Measurements from ENCODE around the gene PTPN18.
"Not testable (repeated sequence)": the region's sequence is repeated elsewhere in the genome, so short reads cannot be mapped to it uniquely, and the experiment has no call there.

PTPN18 gene

GRCh38 chr2:130327703-130328527 is 27.9 kb upstream of the PTPN18 start:
- TF ChIP-seq, protein P1, sequence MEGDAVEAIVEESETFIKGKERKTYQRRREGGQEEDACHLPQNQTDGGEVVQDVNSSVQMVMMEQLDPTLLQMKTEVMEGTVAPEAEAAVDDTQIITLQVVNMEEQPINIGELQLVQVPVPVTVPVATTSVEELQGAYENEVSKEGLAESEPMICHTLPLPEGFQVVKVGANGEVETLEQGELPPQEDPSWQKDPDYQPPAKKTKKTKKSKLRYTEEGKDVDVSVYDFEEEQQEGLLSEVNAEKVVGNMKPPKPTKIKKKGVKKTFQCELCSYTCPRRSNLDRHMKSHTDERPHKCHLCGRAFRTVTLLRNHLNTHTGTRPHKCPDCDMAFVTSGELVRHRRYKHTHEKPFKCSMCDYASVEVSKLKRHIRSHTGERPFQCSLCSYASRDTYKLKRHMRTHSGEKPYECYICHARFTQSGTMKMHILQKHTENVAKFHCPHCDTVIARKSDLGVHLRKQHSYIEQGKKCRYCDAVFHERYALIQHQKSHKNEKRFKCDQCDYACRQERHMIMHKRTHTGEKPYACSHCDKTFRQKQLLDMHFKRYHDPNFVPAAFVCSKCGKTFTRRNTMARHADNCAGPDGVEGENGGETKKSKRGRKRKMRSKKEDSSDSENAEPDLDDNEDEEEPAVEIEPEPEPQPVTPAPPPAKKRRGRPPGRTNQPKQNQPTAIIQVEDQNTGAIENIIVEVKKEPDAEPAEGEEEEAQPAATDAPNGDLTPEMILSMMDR (IDR thresholded peaks at IDR 0.05; ENCODE audit: low read depth, low read length), result no peak
- TF ChIP-seq EZH2phosphoT487 (IDR thresholded peaks at IDR 0.05; ENCODE audit: low read depth), result no peak
- Histone ChIP-seq H3K27me3 (ENCODE audit: low read depth, low read length) (peaks cover 26% of the 10 kb centered on the region), H2AFZ (ENCODE audit: low read depth, low read length) (no peak overlapping the region), H3K9ac (ENCODE audit: low read length) (no peak overlapping the region), H3K79me2 (ENCODE audit: low read length) (no peaks in the 10 kb centered on the region), H3K4me2 (ENCODE audit: low read length) (no peak overlapping the region), H3K9me3 (ENCODE audit: insufficient read depth, low read length) (no peaks in the 10 kb centered on the region), H4K20me1 (ENCODE audit: insufficient read depth, low read length) (no peaks in the 10 kb centered on the region), H3K4me1 (ENCODE audit: low read length) (peaks cover 3% of the 10 kb centered on the region), H3K4me3 (ENCODE audit: low read length) (no peak overlapping the region), H3K27ac (ENCODE audit: low read length) (no peak overlapping the region), H3K36me3 (replicated peaks; ENCODE audit: low read depth, low read length) (no peaks in the 10 kb centered on the region)

GRCh38 chr2:130328710-130329109 is 27.1 kb upstream of the PTPN18 start:
- Histone ChIP-seq H2AFZ (ENCODE audit: low read depth, low read length) (no peak overlapping the region), H3K27ac (ENCODE audit: low read length) (no peak overlapping the region), H3K9ac (ENCODE audit: low read length) (no peak overlapping the region)

GRCh38 chr2:130332271-130333073 is 23.4 kb upstream of the PTPN18 start:
- TF ChIP-seq, protein P1 (IDR thresholded peaks at IDR 0.05; ENCODE audit: low read depth, low read length), result peak; percentile 96
- TF ChIP-seq EZH2phosphoT487 (IDR thresholded peaks at IDR 0.05; ENCODE audit: low read depth), result no peak
- H3K27ac ChIP-seq (ENCODE audit: low read length), result no peak overlapping the region
- peaks cover 16% of the 10 kb centered on the region for H3K27me3 ChIP-seq (ENCODE audit: low read depth, low read length)
- H4K20me1 ChIP-seq (ENCODE audit: insufficient read depth, low read length), result no peaks in the 10 kb centered on the region
- H3K36me3 ChIP-seq (replicated peaks; ENCODE audit: low read depth, low read length), result no peaks in the 10 kb centered on the region
- no peaks in the 10 kb centered on the region for H3K79me2 ChIP-seq (ENCODE audit: low read length)
- no peaks in the 10 kb centered on the region for H3K9me3 ChIP-seq (ENCODE audit: insufficient read depth, low read length)
- peak overlapping the region; percentile 97 for H2AFZ ChIP-seq (ENCODE audit: low read depth, low read length)
- H3K4me3 ChIP-seq (ENCODE audit: low read length), result peak overlapping the region; percentile 52
- peaks cover 4% of the 10 kb centered on the region for H3K4me1 ChIP-seq (ENCODE audit: low read length)
- peak overlapping the region; percentile 33; the same call in 1 of the 2 replicates for H3K9ac ChIP-seq (ENCODE audit: low read length)
- peak overlapping the region; percentile 68 for H3K4me2 ChIP-seq (ENCODE audit: low read length)

More at GRCh38 chr2:130328710-130329109, 27.1 kb upstream of the PTPN18 start:
- H3K27me3 ChIP-seq (ENCODE audit: low read depth, low read length), result peaks cover 23% of the 10 kb centered on the region
- H3K36me3 ChIP-seq (replicated peaks; ENCODE audit: low read depth, low read length), result no peaks in the 10 kb centered on the region
- no peaks in the 10 kb centered on the region for H3K79me2 ChIP-seq (ENCODE audit: low read length)
- no peak overlapping the region for H3K4me3 ChIP-seq (ENCODE audit: low read length)
- no peaks in the 10 kb centered on the region for H4K20me1 ChIP-seq (ENCODE audit: insufficient read depth, low read length)
- H3K4me1 ChIP-seq (ENCODE audit: low read length), result peaks cover 4% of the 10 kb centered on the region
- H3K4me2 ChIP-seq (ENCODE audit: low read length), result no peak overlapping the region
- H3K9me3 ChIP-seq (ENCODE audit: insufficient read depth, low read length), result no peaks in the 10 kb centered on the region
- TF ChIP-seq, protein P1 (IDR thresholded peaks at IDR 0.05; ENCODE audit: low read depth, low read length), result no peak
- TF ChIP-seq EZH2phosphoT487 (IDR thresholded peaks at IDR 0.05; ENCODE audit: low read depth), result no peak

- H3K4me2 ChIP-seq (ENCODE audit: low read length); H3K4me3 ChIP-seq (ENCODE audit: low read length); H3K27ac ChIP-seq (ENCODE audit: low read length); H3K9me3 ChIP-seq (ENCODE audit: insufficient read depth, low read length); H3K9ac ChIP-seq (ENCODE audit: low read length); H4K20me1 ChIP-seq (ENCODE audit: insufficient read depth, low read length); H3K79me2 ChIP-seq (ENCODE audit: low read length); H3K4me1 ChIP-seq (ENCODE audit: low read length); H3K36me3 ChIP-seq (replicated peaks; ENCODE audit: low read depth, low read length): not testable (repeated sequence)
- peaks cover 16% of the 10 kb centered on the region for H3K27me3 ChIP-seq (ENCODE audit: low read depth, low read length)
- H2AFZ ChIP-seq (ENCODE audit: low read depth, low read length), result peak overlapping the region; percentile 97; the same call in 1 of the 2 replicates
Measured at GRCh38 chr2:130333253-130333652, 22.6 kb upstream of the PTPN18 start.
